Neural cell (in vitro differentiated cells): Measurements from ENCODE around the gene SMPD3. TPM values are rescaled to one million over a fixed set of nuclear protein-coding genes. Genes with fewer than 3 reads are reported as not detected.

Source experiments
- H2AFZ ChIP-seq: fragments of 200-600, 300-800 bp; sonication (generic), shearing (Covaris generic); 2 replicates; pipeline ENCODE4 v1.6.0; 2014; ENCODE audit warnings: low read depth, mild to moderate bottlenecking, antibody characterized with exemption, low read length, moderate library complexity
- H3F3A ChIP-seq: fragments of 200-600 bp; shearing (Covaris generic); 2 replicates; pipeline ENCODE4 v1.6.1; 2016; ENCODE audit warnings: mild to moderate bottlenecking, moderate library complexity, mixed read lengths, antibody characterized with exemption, low read length; ENCODE audit not compliant: insufficient read depth, poor library complexity, severe bottlenecking
- H3K27ac ChIP-seq: fragments of 200-600, 300-800 bp; sonication (generic), shearing (Covaris generic); 2 replicates; pipeline ENCODE4 v1.5.1; 2014; ENCODE audit warnings: mild to moderate bottlenecking, low read length, moderate library complexity
- H3K27me3 ChIP-seq: fragments of 300-800, 200-600 bp; sonication (generic), shearing (Covaris generic); 2 replicates; pipeline ENCODE4 v1.6.0; 2014; ENCODE audit warnings: mild to moderate bottlenecking, low read depth, low read length, moderate library complexity; ENCODE audit not compliant: insufficient read depth
- H3K36me3 ChIP-seq: fragments of 300-800, 200-600 bp; sonication (generic), shearing (Covaris generic); 2 replicates; pipeline ENCODE4 v1.5.1; 2014; ENCODE audit warnings: mild to moderate bottlenecking, antibody characterized with exemption, low read length, moderate library complexity; ENCODE audit not compliant: insufficient read depth
- H3K4me2 ChIP-seq: fragments of 300-800, 200-600 bp; sonication (generic), shearing (Covaris generic); 2 replicates; pipeline ENCODE4 v1.6.0; 2014; ENCODE audit warnings: mild to moderate bottlenecking, low read length
- H3K4me3 ChIP-seq: fragments of 300-800, 200-600 bp; sonication (generic), shearing (Covaris generic); 2 replicates; pipeline ENCODE4 v1.5.1; 2014; ENCODE audit warnings: mild to moderate bottlenecking, low read length, moderate library complexity
- H3K79me2 ChIP-seq: fragments of 200-600 bp; shearing (Covaris generic); replicated peaks from 2 replicates; pipeline ENCODE4 v1.6.0; 2014; ENCODE audit warnings: mild to moderate bottlenecking, low read length, moderate library complexity; ENCODE audit not compliant: insufficient read depth
- H3K9ac ChIP-seq: fragments of 300-800, 200-600 bp; sonication (generic), shearing (Covaris generic); 2 replicates; pipeline ENCODE4 v1.6.1; 2016; ENCODE audit warnings: mild to moderate bottlenecking, low read length, mixed read lengths
- H3K9me2 ChIP-seq: fragments of 200-600 bp; shearing (Covaris generic); 2 replicates; pipeline ENCODE4 v1.6.1; 2016; ENCODE audit warnings: mild to moderate bottlenecking, low read length, mixed read lengths; ENCODE audit not compliant: insufficient read depth
- H3K9me3 ChIP-seq: fragments of 200-600, 300-800 bp; sonication (generic), shearing (Covaris generic); 2 replicates; pipeline ENCODE4 v1.6.1; 2016; ENCODE audit warnings: mild to moderate bottlenecking, mixed run types, low read length, moderate library complexity, mixed read lengths
- H4K20me1 ChIP-seq: fragments of 200-600 bp; shearing (Covaris generic); 2 replicates; pipeline ENCODE4 v1.6.1; 2016; ENCODE audit warnings: mild to moderate bottlenecking, mixed run types; ENCODE audit not compliant: insufficient read depth
- EP300 ChIP-seq: fragments of 450-650 bp; conservative IDR thresholded peaks from 2 replicates; pipeline ENCODE4 v1.6.1; 2014; ENCODE audit warnings: antibody characterized with exemption, mild to moderate bottlenecking, moderate library complexity; ENCODE audit not compliant: poor library complexity, severe bottlenecking
- EZH2 ChIP-seq: fragments of 200-600, 300-800 bp; shearing (Covaris generic), sonication (generic); IDR thresholded peaks from 2 replicates; pipeline ENCODE4 v1.6.1; 2014; ENCODE audit warnings: antibody characterized with exemption, low read length, borderline replicate concordance, mild to moderate bottlenecking; ENCODE audit not compliant: insufficient read depth, poor library complexity, severe bottlenecking
- MXI1 ChIP-seq: fragments of 450-650 bp; conservative IDR thresholded peaks from 2 replicates; pipeline ENCODE4 v1.6.1; 2014; ENCODE audit warnings: antibody characterized with exemption, mild to moderate bottlenecking; ENCODE audit not compliant: poor library complexity, severe bottlenecking
- POLR2AphosphoS5 ChIP-seq: IDR thresholded peaks from 2 replicates; pipeline ENCODE4 v1.6.1; 2012
- REST ChIP-seq: IDR thresholded peaks from 2 replicates; pipeline ENCODE4 v1.6.1; 2012; ENCODE audit warnings: borderline replicate concordance
- SMC3 ChIP-seq: fragments of 450-650 bp; conservative IDR thresholded peaks from 2 replicates; pipeline ENCODE4 v1.6.1; 2014; ENCODE audit warnings: antibody characterized with exemption, mild to moderate bottlenecking, moderate library complexity; ENCODE audit not compliant: poor library complexity
- TAF1 ChIP-seq: IDR thresholded peaks from 2 replicates; pipeline ENCODE4 v1.6.1; 2012; ENCODE audit warnings: low read depth
- polyA plus RNA-seq: library from polyadenylated mRNA; depleted of rRNA; stranded (reverse); fragments of >200 nt; gene quantifications from 2 replicates; pipeline ENCODE4 v1.2.3, GENCODE V29; 2014
- TF ChIP-seq, protein P1 (sequence below): fragments of 450-650 bp; IDR thresholded peaks from 2 replicates; pipeline ENCODE4 v1.5.1; 2014; ENCODE audit warnings: antibody characterized with exemption, mild to moderate bottlenecking, moderate library complexity; ENCODE audit not compliant: poor library complexity, severe bottlenecking

Gene SMPD3
- polyA plus RNA-seq, 1 donor from 2014 or later = 42.7 TPM

GRCh38 chr16:68373528-68374245 is 74.6 kb downstream of the SMPD3 start:
- H4K20me1 ChIP-seq = no peaks in the 10 kb centered on the region
- no peaks in the 10 kb centered on the region for H3K36me3 ChIP-seq
- TF ChIP-seq POLR2AphosphoS5 (no peak), MXI1 (no peak), TAF1 (no peak), SMC3 (no peak), EZH2 (no peak), REST (no peak), EP300 (no peak)
- TF ChIP-seq, protein P1, sequence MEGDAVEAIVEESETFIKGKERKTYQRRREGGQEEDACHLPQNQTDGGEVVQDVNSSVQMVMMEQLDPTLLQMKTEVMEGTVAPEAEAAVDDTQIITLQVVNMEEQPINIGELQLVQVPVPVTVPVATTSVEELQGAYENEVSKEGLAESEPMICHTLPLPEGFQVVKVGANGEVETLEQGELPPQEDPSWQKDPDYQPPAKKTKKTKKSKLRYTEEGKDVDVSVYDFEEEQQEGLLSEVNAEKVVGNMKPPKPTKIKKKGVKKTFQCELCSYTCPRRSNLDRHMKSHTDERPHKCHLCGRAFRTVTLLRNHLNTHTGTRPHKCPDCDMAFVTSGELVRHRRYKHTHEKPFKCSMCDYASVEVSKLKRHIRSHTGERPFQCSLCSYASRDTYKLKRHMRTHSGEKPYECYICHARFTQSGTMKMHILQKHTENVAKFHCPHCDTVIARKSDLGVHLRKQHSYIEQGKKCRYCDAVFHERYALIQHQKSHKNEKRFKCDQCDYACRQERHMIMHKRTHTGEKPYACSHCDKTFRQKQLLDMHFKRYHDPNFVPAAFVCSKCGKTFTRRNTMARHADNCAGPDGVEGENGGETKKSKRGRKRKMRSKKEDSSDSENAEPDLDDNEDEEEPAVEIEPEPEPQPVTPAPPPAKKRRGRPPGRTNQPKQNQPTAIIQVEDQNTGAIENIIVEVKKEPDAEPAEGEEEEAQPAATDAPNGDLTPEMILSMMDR = no peak
- H2AFZ ChIP-seq = no peak overlapping the region
- no peaks in the 10 kb centered on the region for H3K9me3 ChIP-seq
- no peaks in the 10 kb centered on the region for H3F3A ChIP-seq
- H3K9ac ChIP-seq = no peak overlapping the region
- no peak overlapping the region for H3K27ac ChIP-seq
- no peak overlapping the region for H3K4me2 ChIP-seq
- H3K9me2 ChIP-seq = no peaks in the 10 kb centered on the region
- H3K79me2 ChIP-seq = no peaks in the 10 kb centered on the region
- H3K4me3 ChIP-seq = no peak overlapping the region
- H3K27me3 ChIP-seq = no peaks in the 10 kb centered on the region

DNA sequence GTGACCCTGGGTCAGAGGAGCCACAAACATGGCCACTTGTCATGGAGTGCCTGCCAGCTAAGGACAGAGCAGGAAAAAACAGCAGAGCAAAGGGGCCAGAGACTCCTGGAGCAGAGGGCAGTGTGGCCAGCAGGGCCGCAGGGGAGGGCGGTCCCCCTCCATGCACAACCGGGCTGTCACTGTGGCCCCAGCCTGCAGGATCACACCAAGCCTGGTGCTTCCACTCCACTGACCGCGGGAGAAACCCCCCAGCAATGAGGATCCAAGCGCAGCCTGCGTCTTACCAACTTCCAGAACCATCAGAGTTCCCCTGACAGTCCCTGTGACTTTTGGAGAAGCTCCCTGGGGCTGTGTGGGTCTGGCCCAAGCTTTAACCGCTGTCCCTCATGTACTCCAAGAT is 75.5 kb downstream of the SMPD3 start:
- Histone ChIP-seq H3K9me3 (no peaks in the 10 kb centered on the region), H3K79me2 (no peaks in the 10 kb centered on the region), H3K4me2 (no peak overlapping the region), H3K27me3 (no peaks in the 10 kb centered on the region), H3K27ac (no peak overlapping the region), H3K36me3 (no peaks in the 10 kb centered on the region), H3K9ac (no peak overlapping the region), H2AFZ (no peak overlapping the region), H4K20me1 (no peaks in the 10 kb centered on the region), H3K9me2 (no peaks in the 10 kb centered on the region), H3F3A (no peaks in the 10 kb centered on the region), H3K4me3 (no peak overlapping the region)
- TF ChIP-seq, protein P1 = no peak
- TF ChIP-seq TAF1 (no peak), REST (no peak), EP300 (no peak), SMC3 (no peak), EZH2 (no peak), MXI1 (no peak)
